ENCODE data around the gene KLRD1.
"Not testable (repeated sequence)": the region's sequence is repeated elsewhere in the genome, so short reads cannot be mapped to it uniquely, and the experiment has no call there.

KLRD1 gene

DNA sequence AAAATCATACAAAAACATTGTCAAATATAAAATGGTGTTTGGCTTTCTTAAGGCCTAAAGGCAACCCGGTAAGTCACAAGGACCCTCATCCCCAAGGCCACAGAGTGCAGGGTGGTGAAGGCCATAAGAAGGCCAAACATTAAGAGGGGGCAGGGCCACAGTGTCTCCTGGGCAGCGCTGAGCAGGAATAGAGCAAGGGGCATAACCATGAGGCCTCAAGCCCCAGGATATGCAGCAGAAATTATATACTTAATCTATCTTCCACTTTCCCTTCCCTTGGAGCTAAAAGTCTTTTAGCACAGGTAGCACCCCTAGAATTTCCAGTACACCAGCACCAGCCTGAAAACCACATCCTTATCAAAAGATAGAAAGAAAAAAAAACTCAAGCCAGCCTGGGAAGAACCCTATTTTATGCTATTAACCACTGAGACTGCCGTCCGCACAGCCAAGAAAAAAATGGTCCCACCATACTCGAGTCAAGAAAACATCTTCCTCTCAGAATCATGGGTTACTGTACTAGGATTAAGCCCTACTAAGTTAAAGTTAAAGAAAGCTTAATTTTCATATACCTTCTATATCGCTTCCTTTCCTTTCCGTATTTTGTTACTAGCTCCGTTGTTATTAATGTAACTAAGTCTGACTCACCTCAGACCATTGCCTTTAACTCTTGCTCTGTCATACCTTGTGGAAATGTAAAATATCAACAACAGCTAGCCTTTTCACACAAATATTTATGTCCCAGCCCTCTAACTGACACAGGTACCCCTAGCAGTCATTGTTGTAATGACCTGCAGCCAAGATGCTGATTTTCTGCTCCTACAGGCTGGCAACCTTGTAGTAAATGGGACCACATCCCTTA is 62.1 kb downstream of the KLRD1 start:
- no peak for DNase-seq (ENCODE audit: low spot score)

- DNase-seq (ENCODE audit: low spot score) = not testable (repeated sequence)
Observed at GRCh38 chr12:10371893-10372535, 64.3 kb downstream of the KLRD1 start.

- DNase-seq (ENCODE audit: low spot score) = no peak
Observed at GRCh38 chr12:10372559-10372958, 64.9 kb downstream of the KLRD1 start.

DNA sequence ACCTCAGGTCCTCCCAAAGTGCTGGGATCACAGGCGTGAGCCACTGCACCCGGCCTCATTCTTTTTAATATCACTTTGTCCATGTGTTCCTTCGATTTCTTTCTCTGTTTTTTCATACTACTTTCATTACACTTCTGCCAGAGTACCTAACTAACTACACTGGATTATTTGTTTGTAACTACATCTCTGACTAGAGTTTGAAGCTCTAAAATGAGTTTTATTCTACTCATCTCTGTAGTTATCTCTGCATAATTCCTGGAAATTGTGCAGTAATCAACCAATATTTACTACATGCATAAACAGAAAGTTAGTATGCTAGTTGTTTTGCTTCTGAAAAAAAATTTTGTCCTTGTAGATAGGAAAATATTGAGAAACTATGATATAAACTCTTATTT is 67.0 kb downstream of the KLRD1 start:
- no peak for DNase-seq (ENCODE audit: low spot score)

GRCh38 chr12:10378737-10379136 is 71.1 kb downstream of the KLRD1 start:
- DNase-seq (ENCODE audit: low spot score) = not testable (repeated sequence)
